ENCODE data around the gene TCOF1. TPM values are rescaled to one million over a fixed set of nuclear protein-coding genes. Genes with fewer than 3 reads are reported as not detected.

The TCOF1 gene
- total RNA-seq, 2 experiments from 2014 or later, result 69.6 to 72.2 TPM

DNA sequence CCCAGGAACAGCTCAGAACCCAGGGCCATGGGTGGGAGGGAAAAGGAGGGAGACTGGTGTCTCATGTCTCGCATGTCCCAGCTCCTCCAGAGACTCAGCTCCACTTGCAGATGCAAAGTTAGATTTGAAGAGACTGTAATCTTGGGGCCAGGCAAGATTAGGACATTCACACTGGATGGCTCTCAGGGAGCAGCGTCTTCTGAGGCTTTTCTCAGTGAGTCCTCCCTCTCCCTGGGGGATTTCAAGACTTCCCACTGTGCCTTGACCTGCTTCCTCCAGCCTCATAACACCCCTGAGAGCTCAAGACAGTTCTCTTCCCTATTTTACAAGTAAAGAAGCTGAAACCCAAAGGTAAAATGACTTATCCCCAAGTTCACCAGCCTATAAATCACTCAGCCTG lies 10.5 kb upstream of the TCOF1 start:
- Mint-ChIP-seq H3K9me3 (no peaks in the 10 kb centered on the region), H3K36me3 (ENCODE audit: low read depth) (no peaks in the 10 kb centered on the region), H3K27ac (no peak overlapping the region), H3K4me3 (no peak overlapping the region), H3K4me1 (peaks cover 33% of the 10 kb centered on the region), H3K27me3 (peaks cover 4% of the 10 kb centered on the region)
- ChIA-PET POLR2A (no interaction called here), CTCF (interaction anchor here (1.3 kb wide), 1 partner anchor 10 kb away, joined by 4 read pairs; no protein-coding TSS in a partner anchor)
- no peak for DNase-seq

DNA sequence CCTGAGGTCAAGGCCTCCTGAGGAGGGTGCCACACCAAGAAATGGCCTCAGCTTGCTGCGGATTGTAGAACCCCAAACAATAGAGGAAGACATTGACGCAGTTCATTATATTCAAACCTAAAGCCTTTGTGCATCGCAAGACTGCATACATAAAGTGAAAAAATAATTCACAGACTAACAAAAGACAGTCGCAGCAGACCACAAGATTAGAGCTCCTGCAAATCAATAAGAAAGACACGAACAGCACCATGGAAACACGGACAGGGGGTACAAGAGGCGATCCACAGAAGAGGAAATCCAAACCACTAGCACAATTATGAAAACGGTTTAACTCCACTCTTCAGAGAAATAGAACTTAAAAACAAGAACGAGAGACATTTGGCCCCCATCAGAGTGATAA lies 10.0 kb upstream of the TCOF1 start:
- no peak overlapping the region for H3K27ac Mint-ChIP-seq
- peaks cover 4% of the 10 kb centered on the region for H3K27me3 Mint-ChIP-seq
- ChIA-PET CTCF (interaction anchor here (1.3 kb wide), 1 partner anchor 10 kb away, joined by 4 read pairs; no protein-coding TSS in a partner anchor), POLR2A (no interaction called here)
- H3K36me3 Mint-ChIP-seq (ENCODE audit: low read depth), result no peaks in the 10 kb centered on the region
- DNase-seq, result no peak
- H3K4me1 Mint-ChIP-seq, result peaks cover 30% of the 10 kb centered on the region
- H3K9me3 Mint-ChIP-seq, result no peaks in the 10 kb centered on the region
- H3K4me3 Mint-ChIP-seq, result no peak overlapping the region

DNA sequence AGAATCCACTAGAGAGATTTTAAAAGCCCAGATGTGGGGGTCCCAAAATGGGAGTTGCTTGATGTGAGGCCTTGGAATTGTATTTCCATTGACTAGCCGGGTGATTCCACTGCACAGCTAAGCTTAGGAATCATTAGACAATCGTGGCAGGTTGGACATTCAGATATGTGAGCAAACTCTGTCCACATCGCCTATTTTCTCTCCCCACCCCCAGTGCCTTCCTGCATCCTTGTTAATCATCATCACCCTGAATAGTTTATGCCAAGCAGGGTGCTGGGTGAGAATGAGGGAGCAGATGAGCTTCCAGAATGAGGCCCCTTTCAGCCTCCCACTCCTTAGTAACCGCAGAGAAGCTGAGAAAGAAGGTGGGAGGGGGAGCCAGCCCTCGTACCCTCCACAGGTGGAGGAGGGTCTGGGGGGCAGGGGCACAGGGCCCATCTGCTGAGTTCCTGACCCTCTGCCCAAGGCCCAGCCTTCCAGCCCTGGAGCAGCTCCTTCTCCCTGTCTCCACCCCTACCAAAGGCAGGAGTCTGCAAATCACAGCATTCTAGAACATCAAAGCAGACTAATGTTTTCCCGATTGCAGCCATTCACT lies 7.7 kb upstream of the TCOF1 start:
- ChIA-PET CTCF (interaction anchor here (0.8 to 2.7 kb wide), 4 partner anchors 10 to 14 kb away, joined by 3 to 7 read pairs (median 6); no protein-coding TSS in a partner anchor), POLR2A (interaction anchor here (0.6 kb wide), 1 partner anchor 208 kb away, joined by 4 read pairs; no protein-coding TSS in a partner anchor)
- peaks cover 21% of the 10 kb centered on the region for H3K4me1 Mint-ChIP-seq
- H3K9me3 Mint-ChIP-seq, result no peaks in the 10 kb centered on the region
- H3K27ac Mint-ChIP-seq, result no peak overlapping the region
- H3K36me3 Mint-ChIP-seq (ENCODE audit: low read depth), result no peaks in the 10 kb centered on the region
- no peak overlapping the region for H3K4me3 Mint-ChIP-seq
- no peak for DNase-seq
- H3K27me3 Mint-ChIP-seq, result peaks cover 4% of the 10 kb centered on the region

DNA sequence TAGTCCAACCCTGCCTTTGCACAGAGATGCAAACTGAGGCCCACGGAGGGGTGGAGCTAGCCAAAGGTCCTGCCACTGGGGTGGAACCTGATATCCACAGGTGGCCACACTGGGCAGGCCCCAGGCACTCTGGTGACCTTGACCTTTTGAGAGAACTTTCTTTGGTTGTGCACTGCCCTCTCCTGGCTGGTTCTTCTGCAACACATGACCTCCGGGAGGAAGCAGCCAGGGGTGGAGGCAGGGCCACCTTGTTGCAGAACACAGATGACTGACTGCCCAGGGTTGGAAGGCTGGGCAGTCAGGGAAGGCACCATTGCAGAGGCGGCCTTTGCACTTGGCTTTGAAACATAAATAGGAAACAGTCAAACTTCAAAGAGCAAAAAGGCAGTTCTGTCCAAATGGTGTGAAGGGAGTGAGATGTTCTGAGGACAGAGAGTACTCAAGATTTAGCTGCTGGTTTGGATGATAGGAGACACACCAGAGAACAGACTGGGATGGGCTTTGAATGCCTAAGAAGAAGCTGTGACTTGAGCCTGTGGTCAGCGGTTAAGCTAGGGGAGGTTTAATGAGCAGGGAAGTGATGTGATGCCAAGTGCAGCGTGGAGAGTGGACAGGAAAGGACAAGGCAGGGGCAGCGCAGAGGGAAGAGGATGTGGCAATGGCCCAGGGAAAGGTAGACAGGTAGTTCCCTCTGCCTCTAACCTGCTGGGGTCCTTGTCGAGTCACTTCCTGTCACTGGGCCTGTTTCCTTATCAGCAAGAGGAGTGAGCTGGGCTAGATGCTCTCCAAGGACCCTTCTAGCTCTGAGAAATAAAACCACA lies 6.8 kb upstream of the TCOF1 start:
- H3K4me1 Mint-ChIP-seq, result peaks cover 21% of the 10 kb centered on the region
- peak; percentile 63 for DNase-seq
- POLR2A ChIA-PET, result no interaction called here
- CTCF ChIA-PET, result interaction anchor here (0.6 to 2.7 kb wide), 11 partner anchors 11 to 745 kb away, joined by 3 to 7 read pairs (median 3); partner anchors contain the start of genes CD74 and RPS14
- no peaks in the 10 kb centered on the region for H3K9me3 Mint-ChIP-seq
- peaks cover 5% of the 10 kb centered on the region for H3K27me3 Mint-ChIP-seq
- no peak overlapping the region for H3K4me3 Mint-ChIP-seq
- H3K36me3 Mint-ChIP-seq (ENCODE audit: low read depth), result no peaks in the 10 kb centered on the region
- peak overlapping the region; percentile 22 for H3K27ac Mint-ChIP-seq

DNA sequence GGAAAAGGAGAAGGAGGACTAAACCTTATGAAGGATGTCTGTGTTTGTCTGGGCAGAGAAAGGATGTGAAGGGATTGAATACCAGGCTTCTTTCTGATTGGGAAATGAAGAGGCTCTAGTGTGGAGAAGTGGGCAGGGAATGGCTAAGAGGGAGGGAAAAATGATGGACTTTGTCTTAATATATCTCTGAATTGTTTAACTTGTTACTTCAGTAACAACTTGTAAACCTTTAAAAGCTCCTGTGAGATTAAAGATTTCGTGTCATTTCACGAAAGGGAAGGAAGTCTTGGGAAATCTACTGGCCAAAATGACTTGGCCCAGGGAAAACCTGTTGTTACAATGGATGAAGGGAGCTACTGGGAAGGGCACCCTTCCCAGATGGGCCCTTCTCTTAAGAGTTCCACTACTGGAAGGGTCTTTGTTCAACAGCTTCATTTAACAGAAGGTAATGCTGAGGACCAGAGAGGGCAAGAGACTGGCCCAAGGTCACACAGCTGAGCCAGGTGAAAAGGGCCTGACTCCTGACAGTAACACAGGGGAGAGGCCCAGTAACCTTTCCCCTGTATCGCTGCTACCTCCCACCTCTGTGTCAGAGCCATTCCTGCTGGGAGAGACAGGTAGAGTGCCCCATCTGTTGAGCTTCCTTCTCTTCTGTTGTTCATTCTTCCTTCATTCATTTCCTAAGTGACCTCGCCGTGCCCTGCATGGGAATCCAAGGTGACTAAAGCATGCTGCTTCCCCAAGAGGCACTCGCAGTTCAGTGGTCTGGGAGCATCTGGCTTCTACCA lies 5.1 kb upstream of the TCOF1 start:
- no peak overlapping the region for H3K27ac Mint-ChIP-seq
- H3K4me3 Mint-ChIP-seq, result no peak overlapping the region
- H3K9me3 Mint-ChIP-seq, result no peaks in the 10 kb centered on the region
- no peaks in the 10 kb centered on the region for H3K36me3 Mint-ChIP-seq (ENCODE audit: low read depth)
- DNase-seq, result no peak
- POLR2A ChIA-PET, result no interaction called here
- H3K27me3 Mint-ChIP-seq, result peaks cover 6% of the 10 kb centered on the region
- H3K4me1 Mint-ChIP-seq, result peaks cover 32% of the 10 kb centered on the region
- CTCF ChIA-PET, result interaction anchor here (0.6 to 2.2 kb wide), 2 partner anchors 11 to 12 kb away, joined by 4 to 7 read pairs; no protein-coding TSS in a partner anchor

DNA sequence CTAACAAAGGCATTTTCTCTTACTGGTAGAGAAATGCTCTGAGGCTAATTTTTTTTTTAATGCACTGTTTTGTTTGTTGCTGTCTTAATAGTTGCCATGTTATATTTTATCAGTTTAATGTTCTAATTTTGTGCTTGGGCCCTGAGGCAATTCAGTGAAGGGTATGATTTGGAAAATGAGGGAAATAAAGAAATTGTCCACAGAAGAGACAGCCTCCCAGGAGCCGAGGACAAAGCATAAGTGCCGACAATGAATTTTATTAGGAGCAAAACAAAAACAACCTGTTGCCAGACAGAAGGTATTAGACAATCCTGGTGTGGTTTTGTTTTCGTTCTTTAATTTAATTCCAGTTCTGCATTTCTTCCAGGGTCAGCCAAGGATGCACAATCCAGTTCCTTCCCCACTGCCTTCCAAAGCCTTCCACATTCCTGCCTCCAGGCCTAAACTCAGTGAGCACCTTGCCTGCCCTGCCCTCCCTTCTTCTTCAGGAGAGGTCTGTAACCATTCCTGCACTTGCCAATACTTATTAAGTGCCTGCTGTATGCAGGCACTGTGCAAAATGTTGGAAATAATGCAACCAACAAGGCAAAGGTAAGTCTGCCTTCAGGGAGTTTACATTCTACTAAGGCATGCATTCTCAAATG lies 4.3 kb upstream of the TCOF1 start:
- H3K9me3 Mint-ChIP-seq, result no peaks in the 10 kb centered on the region
- no peaks in the 10 kb centered on the region for H3K36me3 Mint-ChIP-seq (ENCODE audit: low read depth)
- CTCF ChIA-PET, result no interaction called here
- POLR2A ChIA-PET, result no interaction called here
- no peak for DNase-seq
- no peak overlapping the region for H3K4me3 Mint-ChIP-seq
- H3K4me1 Mint-ChIP-seq, result peaks cover 29% of the 10 kb centered on the region
- H3K27ac Mint-ChIP-seq, result no peak overlapping the region
- peaks cover 2% of the 10 kb centered on the region for H3K27me3 Mint-ChIP-seq

DNA sequence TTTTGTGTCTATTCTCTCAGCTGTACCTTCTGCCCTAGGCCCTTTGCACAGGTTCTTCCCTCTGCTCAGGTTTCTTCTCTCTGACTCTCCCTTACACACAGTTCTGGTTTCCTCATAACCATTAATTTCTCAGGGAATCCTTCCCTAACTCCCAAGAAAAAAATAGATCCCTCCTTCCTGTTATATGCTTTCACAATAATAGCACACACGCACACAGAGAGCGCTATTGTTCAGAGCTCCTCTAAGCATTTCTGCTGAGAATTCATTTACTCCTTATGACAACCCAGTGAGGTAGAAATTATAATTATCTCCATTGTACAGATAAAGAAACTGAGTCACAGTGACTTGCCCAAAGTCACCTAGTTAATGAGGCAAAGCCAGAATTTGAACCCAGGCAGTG lies 1.7 kb upstream of the TCOF1 start:
- H3K9me3 Mint-ChIP-seq, result no peaks in the 10 kb centered on the region
- peaks cover 2% of the 10 kb centered on the region for H3K27me3 Mint-ChIP-seq
- CTCF ChIA-PET, result no interaction called here
- no peak overlapping the region for H3K4me3 Mint-ChIP-seq
- H3K27ac Mint-ChIP-seq, result no peak overlapping the region
- POLR2A ChIA-PET, result no interaction called here
- DNase-seq, result no peak
- peaks cover 40% of the 10 kb centered on the region for H3K4me1 Mint-ChIP-seq
- H3K36me3 Mint-ChIP-seq (ENCODE audit: low read depth), result peaks cover 10% of the 10 kb centered on the region

DNA sequence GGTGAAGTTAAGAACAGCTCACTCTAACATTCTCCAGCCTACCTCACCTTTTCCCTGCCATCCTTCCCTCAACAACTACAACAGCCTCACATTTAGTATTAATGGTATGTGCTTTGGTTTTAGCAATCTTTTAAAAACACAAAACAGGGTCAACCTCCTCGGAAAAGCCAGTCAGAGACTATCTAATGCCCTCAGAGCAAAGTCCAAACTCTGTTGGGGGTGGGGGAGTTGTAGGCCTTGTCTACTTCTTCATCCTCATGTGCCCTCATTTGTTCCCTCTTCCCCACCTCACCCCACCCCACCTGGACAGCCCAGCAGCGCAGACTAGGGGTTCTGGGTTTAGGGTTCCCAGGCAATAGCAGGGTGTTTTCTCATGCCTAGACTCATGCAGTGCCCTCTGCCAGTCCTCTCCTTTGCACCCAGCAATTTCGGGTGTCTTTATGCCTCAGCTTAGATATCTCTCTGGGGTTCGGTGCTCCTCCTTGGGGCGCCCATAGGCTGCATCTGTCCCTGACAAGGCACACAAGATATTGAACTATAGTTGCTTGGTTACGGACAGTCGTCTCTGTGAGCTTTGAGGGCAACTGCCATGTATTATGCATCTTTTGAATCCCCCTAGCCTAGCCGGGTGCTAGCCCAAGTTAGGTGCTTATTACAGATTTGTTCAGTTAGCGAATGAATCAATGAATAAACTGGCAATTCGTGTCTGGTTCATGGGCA lies 762 bp upstream of the TCOF1 start:
- POLR2A ChIA-PET, result interaction anchor here (0.7 kb wide), 1 partner anchor 54 kb away, joined by 5 read pairs; no protein-coding TSS in a partner anchor

DNA sequence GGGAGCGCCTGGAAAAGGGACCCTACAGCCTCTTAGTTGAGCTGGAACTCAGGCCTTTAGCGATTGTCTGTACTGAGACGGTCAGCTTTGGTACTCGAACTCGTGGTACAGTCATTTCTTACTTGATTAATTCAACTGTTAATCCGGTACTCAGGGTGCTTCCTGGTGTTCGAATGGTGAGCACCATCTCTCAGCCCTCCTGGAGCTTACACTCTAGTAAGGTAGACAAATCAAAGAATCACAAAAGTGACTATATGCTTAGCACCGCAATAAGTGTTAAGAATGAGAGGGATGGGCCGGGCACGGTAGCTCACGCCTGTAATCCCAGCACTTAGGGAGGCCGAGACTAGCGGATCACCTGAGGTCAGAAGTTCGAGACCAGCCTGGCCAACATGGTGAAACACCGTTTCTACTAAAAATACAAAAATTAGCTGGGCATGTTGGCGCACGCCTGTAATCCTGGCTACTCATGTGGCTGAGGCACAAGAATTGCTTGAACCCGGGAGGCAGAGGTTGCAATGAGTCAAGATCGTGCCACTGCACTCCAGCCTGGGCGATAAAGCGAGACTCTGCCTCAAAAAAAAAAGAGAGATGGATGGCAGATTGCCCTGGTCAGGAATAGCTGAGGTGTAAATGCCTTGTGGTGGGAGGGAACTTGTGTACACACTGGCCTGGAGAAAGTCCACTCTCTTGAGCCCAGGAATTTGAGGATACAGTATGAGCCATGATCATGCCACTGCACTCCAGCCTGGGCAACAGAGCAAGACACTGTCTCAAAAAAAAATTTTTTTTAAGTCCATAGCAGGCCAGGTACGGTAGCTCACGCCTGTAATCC lies 981 bp downstream of the TCOF1 start:
- Mint-ChIP-seq H3K36me3 (ENCODE audit: low read depth) (peaks cover 29% of the 10 kb centered on the region), H3K4me3 (peak overlapping the region; percentile 87), H3K27me3 (peaks cover 2% of the 10 kb centered on the region), H3K4me1 (peaks cover 42% of the 10 kb centered on the region), H3K9me3 (no peaks in the 10 kb centered on the region), H3K27ac (peak overlapping the region; percentile 92)
- POLR2A ChIA-PET, result interaction anchor here (0.8 kb wide), 1 partner anchor 54 kb away, joined by 3 read pairs; the partner anchor contains the start of gene CD74
- no peak for DNase-seq
- CTCF ChIA-PET, result interaction anchor here (1.0 to 1.5 kb wide), 6 partner anchors 25 to 424 kb away, joined by 3 to 5 read pairs (median 4); partner anchors contain the start of gene RPS14

More for the DNA sequence above, 762 bp upstream of the TCOF1 start:
- Mint-ChIP-seq H3K27me3 (peaks cover 2% of the 10 kb centered on the region), H3K27ac (peak overlapping the region; percentile 89), H3K4me3 (peak overlapping the region; percentile 87), H3K4me1 (peaks cover 36% of the 10 kb centered on the region), H3K9me3 (no peaks in the 10 kb centered on the region), H3K36me3 (ENCODE audit: low read depth) (peaks cover 15% of the 10 kb centered on the region)
- no peak for DNase-seq
- CTCF ChIA-PET, result interaction anchor here (1.5 kb wide), 1 partner anchor 93 kb away, joined by 4 read pairs; no protein-coding TSS in a partner anchor

DNA sequence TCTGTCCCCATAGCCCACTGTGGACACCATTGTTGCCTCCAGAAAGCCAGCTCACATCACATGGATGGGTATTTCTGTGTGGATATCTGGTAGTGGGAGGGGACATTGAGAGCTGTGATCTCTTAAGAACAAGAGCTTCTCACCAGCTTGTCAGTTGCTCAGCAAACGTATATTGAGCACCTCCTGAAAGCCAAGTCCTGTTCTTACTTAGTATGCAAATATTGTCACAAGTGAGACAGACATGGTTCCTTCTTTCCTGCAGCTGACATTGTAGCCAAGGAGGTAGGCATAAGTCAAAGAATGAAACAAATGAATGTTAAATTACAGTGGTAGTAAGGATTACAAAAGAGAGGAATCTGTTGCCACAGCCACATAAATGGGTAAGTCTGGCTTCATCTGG lies 3.8 kb downstream of the TCOF1 start:
- no peak for DNase-seq
- ChIA-PET CTCF (interaction anchor here (1.3 to 2.1 kb wide), 4 partner anchors 11 to 89 kb away, joined by 3 to 11 read pairs (median 5); no protein-coding TSS in a partner anchor), POLR2A (no interaction called here)
- Mint-ChIP-seq H3K36me3 (ENCODE audit: low read depth) (peaks cover 38% of the 10 kb centered on the region), H3K27ac (no peak overlapping the region), H3K9me3 (no peaks in the 10 kb centered on the region), H3K4me3 (no peak overlapping the region), H3K27me3 (no peaks in the 10 kb centered on the region), H3K4me1 (peaks cover 41% of the 10 kb centered on the region)

DNA sequence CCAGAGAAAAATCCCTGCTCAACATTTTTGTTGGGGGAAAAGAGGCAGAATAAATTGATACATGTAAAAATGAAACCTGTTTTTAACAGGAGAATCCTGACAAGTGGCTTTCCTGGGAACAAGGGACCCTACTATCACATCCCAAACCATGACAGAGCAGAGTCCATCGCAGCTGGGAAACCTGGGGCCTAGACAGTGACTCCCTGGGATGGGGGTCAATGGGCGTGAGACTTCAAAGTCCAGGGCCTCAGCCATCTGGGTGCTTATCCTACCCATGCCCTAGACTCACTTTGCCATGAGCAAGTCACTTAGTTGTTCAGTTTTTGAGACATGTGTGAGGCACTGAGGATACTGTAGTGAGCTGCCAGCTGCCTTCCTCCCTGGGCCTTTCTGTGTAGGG lies 5.7 kb downstream of the TCOF1 start:
- POLR2A ChIA-PET, result no interaction called here
- peak overlapping the region; percentile 26 for H3K27ac Mint-ChIP-seq
- no peaks in the 10 kb centered on the region for H3K27me3 Mint-ChIP-seq
- H3K9me3 Mint-ChIP-seq, result no peaks in the 10 kb centered on the region
- H3K4me3 Mint-ChIP-seq, result no peak overlapping the region
- CTCF ChIA-PET, result interaction anchor here (0.7 to 1.6 kb wide), 8 partner anchors 8 to 34 kb away, joined by 3 to 8 read pairs (median 4); no protein-coding TSS in a partner anchor
- peaks cover 30% of the 10 kb centered on the region for H3K4me1 Mint-ChIP-seq
- H3K36me3 Mint-ChIP-seq (ENCODE audit: low read depth), result peaks cover 42% of the 10 kb centered on the region
- no peak for DNase-seq
